ENCODE results near the gene CCDC174.

CCDC174 gene

GRCh38 chr3:14625443-14625842 is 26.1 kb upstream of the CCDC174 start:
- DNase-seq (ENCODE audit: low spot score), result no peak

DNA sequence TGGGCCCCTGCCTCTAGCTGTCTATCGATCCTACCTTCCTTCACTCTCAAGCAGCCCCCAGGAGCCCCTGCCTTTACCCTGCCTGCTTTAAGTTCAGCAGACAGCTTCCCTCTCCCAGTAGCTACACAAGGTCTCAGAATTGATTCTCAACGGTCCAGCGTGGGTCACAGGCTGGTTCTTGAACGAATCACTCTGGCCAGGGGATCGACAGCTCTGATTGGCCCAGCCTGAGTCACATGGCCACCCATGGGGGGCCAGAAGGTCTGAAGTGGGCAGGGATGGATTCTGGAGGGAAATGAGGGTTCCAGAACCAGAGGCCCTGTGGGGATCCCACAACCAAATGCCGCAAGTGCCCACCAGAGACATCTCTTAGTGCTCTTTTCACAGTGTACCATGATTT is 23.7 kb upstream of the CCDC174 start:
- DNase-seq (ENCODE audit: low spot score), result no peak

DNA sequence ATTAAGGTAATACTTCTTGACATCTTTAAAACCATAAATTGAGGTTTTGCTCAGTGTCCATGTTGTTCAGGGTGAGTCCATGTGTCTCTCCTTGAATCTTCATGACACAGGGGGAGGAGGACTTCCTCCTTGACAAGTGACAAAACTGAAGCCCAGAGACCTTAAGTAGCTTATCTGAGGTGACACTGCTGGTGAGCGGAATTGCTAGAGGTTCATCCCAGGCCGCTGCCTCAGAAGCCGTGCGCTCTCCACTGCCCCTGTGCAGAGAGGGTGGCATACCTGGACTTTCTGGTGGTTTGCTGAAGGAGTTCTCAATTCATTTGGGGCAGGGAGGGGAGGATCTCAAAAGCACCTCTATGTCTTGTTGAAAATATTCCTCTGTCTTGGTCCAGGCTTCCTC is 23.2 kb upstream of the CCDC174 start:
- DNase-seq (ENCODE audit: low spot score), result no peak

DNA sequence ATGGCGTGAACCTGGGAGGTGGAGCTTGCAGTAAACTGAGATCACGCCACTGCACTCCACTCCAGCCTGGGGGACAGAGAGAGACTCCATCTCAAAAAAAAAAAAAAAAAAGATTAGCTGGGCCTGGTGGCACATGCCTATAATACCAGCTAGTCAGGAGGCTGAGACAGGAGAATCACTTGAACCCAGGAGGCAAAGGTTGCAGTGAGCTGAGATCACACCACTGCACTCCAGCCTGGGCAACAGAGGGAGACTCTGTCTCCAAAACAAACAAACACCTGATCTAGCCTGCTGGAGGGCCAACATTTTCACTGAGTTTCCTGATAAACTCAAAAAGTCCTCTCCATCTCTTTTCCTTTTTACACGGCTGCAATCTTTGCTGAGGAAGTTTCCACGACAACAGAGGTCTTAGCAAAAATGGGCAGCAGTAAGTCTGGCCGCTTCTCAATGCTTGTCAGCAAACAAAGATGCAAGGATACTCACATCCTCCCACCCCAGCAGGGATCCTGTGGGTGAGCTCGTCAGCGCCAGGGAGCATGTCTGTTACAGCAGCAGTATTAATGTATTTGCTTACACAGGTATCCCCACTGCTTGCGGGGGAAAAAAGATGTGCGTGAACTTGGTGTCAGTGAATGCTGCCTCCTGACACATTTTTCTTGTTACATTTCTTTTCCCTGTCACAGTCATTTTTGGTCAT is 21.0 kb upstream of the CCDC174 start:
- DNase-seq (ENCODE audit: low spot score), result no peak

DNA sequence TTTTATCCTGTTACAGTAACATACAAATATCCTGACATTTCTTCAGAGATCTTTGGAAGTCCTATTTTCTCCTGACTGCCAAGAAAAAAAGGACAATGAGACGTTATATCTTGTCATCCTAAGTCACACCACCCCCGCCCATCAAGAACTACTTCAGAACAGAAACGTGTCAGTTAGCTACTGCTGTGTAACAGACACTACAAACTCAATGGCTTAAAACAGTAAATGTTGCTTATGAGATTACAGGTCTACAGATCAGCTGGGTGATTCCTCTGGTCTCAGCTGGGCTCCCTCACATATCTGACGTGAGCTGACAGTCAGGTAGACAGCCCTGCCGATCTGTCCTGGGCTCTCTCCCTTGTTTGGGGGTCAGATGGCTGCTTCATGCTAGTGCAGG is 20.5 kb upstream of the CCDC174 start:
- no peak for DNase-seq (ENCODE audit: low spot score)

DNA sequence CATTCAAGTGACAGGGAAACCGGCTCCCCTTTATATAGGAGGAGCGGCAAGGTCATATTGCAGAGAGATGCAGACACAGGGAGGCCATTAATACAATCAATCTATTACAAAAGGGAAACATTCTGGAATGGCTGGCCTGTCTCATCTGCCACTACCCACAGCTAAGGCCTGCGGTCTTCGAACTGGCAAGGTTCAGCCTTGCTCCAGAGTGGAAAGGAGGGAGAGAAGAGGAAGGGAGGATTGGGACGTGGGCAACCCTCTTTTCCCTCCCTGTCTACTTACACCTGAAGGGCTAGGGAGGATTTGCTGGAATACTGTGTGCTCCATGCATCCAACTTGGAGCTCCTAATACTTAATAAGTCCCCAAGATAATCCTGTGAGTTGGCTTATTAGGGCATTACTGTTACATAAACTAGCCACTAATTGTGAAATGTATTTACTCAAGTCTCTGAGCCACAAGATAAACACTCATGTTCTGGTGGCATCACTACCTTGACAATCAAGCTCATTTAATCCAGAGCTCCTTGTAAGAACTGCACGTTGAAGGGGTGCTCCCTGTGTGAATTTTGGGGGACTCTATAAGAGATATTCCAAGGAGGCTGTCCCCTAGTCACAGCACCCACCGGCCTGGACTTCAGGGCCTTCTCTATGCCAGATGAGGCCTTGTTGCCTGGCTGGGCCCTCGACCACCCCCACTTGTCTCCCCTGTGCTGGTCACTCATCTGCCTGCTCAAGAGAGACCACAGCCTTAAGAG is 19.7 kb upstream of the CCDC174 start:
- no peak for DNase-seq (ENCODE audit: low spot score)

DNA sequence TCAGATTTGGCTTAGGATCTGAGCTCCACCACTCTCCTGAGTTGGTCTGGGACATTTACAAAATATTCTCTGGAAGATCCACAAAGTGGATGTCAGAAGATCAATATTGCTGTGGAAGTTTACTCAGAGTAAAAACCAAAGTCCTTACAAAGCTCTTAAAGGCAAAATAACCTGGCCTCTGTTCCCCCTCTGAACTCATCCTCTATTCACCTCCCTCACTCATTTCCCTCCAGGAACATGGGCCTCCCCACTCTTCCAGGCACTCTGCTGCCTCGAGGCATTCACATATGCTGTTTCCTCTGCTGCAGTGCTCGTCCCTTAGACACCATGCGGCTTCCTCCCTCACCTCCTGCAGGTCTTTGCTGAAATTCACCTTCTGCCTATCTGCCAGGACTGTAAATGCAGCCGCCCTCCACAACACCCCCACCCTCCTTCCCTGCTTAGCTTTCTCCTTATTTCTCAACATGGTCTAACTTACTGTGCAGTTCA is 19.1 kb upstream of the CCDC174 start:
- no peak for DNase-seq (ENCODE audit: low spot score)

DNA sequence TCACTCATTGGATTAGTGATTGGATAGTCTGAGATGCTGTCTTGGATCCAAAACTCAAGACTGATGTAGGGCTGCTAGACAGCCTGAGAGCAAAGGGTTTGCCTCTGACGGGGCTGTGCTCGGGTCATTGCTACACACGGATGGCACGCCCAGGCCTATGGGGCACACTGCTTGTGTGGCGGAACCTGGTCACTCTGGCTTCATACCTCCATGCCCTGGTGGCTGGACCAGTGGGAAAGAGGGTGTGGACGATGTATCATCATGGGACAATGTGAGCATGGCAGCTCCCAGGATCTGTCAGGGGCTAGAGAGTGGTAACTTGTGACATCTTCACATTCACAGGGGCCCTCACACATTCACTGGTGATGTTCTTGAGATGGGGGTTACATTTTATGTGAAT is 18.1 kb upstream of the CCDC174 start:
- no peak for DNase-seq (ENCODE audit: low spot score)

- no peak for DNase-seq (ENCODE audit: low spot score)
Measured at GRCh38 chr3:14633819-14634424, 17.6 kb upstream of the CCDC174 start.

- no peak for DNase-seq (ENCODE audit: low spot score)
Measured at GRCh38 chr3:14634763-14635400, 16.7 kb upstream of the CCDC174 start.

DNA sequence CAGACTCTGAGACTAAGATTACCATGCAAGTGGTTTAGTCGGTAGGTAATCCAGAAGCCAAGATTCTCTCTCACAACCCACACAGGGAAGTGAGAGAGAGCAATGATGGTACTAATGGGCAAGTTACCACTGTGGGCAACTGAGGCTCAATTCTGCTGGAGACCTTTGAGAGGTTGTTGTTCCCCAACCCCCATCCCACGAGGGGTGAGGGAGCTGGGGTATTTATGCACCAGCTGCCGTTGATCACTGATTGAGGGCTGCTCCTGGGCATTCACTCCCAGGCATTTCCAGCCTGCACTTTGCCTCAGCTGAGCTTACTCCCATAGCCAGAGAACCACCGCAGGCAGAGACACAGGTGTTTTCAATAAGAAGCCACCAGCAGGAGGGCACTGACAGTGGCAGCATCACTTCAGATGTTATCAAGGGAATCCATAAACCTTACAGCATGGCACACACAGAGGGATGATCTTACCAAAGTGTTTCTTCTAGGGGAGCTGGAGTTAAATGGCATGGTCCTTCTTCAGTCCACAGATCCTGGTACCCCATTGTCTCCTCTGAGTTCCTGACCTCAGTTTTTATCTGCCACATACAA is 15.0 kb upstream of the CCDC174 start:
- no peak for DNase-seq (ENCODE audit: low spot score)

DNA sequence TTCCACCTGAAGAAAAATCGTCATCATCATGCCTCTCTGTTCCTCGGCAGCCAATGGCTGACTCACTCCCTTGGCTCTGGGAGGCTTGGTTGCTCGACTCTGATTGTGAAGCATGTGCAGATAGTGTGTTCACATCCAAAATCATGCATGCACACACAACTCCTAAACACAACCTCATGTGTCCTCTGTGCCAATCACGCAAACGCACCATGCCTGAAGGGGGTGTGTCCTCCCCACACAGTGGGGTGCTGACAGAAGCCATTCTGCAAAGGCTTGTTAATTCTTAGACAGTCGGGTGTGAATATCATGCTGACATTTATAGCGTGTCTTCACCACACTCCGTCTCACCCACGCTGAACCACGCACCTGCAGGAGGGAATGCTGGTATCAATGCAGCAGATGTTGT is 11.4 kb upstream of the CCDC174 start:
- peak; percentile 49 for DNase-seq (ENCODE audit: low spot score)

DNA sequence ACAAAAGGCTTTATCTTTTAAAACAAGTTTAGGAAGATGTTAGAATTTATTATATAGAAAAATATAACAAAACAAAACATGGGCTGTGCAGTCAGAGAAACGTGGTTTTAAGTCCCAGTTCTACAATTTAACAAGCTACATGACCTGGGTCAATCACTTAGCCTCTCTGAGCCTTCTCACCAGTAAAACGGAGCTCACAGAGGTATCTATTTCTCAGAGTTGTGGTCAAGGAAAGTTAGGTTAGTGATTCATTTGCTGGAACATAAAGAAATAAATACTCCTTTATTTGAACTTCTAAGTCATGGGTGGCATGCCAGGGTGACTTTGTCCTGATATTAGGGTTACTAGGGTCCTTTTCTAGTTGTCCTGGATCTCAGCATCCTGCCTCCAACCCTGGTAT is 10.8 kb upstream of the CCDC174 start:
- DNase-seq (ENCODE audit: low spot score), result no peak

DNA sequence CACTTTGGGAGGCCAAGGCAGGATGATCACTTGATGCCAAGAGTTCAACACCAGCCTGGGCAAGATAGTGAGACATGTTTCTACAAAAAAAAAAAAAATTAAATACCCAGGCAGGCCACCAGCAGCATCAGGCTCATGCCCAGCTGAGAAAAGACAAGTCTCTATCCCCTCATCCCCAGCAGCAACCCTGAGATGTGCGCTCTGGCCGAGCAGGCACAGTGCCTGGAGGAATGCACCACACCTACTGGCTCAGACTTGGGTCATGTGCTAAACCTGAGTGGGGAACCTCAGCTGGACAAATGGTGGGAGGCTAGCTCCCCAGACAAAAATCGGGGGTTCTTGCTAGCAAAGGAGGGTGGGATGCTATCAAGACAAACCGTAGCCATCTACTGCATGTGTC is 10.2 kb upstream of the CCDC174 start:
- no peak for DNase-seq (ENCODE audit: low spot score)

DNA sequence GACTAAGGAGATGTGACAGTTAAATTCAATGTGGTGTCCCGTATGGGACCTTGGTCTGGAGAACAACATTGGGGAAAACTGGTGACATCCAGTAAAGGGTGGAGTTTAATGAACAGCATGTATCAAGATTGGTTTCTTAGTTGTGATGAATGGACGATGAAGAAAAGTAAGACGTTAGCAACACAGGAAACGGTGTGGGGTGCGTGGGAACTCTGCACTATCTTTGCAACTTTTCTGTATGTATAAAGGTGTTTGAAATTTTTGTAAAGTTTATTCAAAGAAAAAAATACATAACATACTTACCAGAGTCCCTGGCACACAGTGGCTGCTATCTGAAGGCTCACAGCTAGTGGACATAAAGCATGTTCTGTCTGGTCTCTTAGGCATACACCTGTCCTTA is 6.1 kb upstream of the CCDC174 start:
- DNase-seq (ENCODE audit: low spot score), result no peak

- no peak for DNase-seq (ENCODE audit: low spot score)
Measured at GRCh38 chr3:14646131-14646573, 5.4 kb upstream of the CCDC174 start.

DNA sequence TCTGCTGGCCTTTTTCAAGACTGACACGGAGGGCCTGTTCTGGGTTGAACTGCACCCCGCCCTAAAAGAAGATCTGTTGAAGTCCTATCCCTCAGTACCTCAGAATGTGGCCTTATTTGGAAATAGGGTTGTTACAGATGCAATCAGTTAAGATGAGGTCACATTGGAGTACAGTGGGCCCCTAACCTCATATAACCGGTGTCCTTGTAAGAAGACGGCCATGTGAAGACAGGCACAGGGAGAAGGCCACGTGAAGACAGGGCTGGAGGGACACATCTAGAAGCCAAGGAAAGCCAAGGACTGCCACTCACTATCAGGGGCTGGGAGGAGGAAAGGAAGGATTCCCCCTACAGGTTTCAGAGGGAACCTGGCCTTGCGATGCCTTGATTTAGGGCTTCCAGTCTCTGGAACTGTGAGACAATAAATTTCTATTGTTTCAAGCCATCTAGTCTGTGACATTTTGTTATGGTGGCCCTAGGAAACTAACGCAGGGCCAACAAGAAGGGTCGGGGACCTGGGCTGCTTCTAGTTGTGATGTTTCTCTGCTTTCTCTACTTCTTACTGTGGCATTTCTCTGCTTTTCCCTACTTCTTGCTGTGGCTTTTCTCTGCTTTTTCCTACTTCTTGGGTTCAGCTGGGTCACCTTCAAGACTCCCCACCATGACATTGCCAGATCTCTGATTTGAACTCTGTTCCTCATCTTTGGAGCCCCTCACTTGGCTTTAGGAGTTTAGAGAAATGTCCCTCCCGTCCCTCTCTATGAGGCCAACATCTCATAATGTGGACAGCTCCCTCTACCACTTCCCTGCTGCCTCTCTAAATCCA is 4.8 kb upstream of the CCDC174 start:
- DNase-seq (ENCODE audit: low spot score), result no peak

DNA sequence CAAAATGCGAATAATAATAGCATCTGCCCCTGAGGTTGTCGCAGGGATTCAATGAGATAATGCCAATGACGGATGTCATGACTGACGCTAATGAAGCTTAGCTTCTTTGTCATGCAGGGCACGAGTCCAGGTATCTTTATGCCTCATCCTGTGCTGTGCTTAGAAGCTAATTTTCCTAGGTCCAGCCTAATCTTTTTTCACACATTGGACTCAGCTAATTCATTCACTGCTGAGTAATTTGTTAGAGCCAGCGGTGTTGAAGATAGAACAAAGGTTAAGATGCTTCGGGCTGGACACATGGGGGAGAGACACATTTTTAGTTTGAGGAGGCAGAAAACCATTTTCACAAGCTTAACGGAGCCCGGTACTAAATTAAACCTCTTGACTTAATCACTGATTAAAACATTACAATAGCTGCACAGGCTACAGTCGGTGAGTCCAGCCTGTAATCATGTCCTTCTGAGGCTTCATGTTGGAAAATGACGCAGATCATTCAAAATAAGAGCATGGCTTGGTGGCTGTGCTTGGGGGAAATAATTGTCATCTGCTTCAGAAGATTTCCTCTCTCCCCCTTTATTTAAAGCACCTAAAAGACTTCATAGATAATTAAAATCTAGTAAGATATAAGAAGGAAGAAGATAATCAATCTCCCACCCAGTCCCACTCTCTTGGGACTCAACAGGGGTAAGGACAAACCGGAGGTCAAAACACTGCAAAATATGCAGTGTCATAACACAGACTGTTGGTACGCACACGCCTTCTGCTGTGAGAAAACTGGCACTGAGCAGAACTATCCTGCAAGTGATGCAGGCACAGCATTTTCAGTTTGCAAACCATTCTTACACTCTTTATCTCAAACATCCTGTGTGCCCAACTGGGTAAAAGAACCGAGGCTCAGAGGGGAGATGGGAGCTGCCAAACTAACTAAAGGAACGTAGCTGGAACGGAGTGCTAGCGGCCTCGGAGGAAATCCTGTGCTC is 3.3 kb upstream of the CCDC174 start:
- no peak for DNase-seq (ENCODE audit: low spot score)

DNA sequence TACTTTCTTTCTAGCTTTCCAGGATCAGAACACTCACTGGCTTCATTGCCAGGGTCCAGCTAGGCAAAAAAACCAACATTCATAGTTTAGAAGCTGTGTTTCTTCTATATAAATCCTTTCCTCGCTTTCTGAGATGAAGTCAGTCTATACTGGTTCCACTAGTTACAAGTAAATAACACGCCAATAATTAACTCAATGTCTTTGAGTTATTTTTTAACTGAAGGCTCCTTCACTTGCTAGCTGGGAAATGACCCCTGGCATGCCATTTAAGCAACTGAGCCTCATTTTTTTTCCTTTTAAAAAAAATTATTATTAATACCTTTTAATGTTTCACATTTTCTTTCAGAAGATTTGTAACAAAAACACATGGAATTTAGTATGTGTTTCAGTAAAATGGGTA is 2.1 kb upstream of the CCDC174 start:
- no peak for DNase-seq (ENCODE audit: low spot score)

DNA sequence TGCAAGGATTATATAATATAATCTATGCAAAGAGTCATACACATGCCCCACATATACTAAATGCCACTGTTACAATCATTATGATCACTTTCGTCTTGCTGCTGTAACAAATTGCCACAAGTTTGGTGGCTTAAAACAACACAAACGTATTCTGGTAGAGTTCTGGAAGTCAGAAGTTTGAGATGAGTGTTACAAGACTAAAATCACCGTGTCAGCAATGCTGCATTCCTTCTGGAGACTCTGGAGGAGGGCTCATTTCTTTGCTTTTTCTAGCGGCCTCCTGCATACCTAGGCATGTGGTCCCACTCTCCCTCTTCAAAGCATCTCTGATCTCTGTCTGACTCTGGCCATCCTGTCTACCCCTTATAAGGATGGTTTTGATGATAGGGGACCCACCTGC is 1.4 kb upstream of the CCDC174 start:
- DNase-seq (ENCODE audit: low spot score), result no peak

Data from putamen (tissue), 1 donor.